Cortex of kidney (tissue), 1 donor: ENCODE measurements around the gene NAV2.

Experiments used
- DNase-seq: peaks from one replicate; lab custom pipeline; 2025; lab: John Stamatoyannopoulos, UW

NAV2 gene

GRCh38 chr11:19867064-19867463 is 154.4 kb downstream of the NAV2 start:
- DNase-seq, result no peak

GRCh38 chr11:19868281-19868821 is 155.7 kb downstream of the NAV2 start:
- DNase-seq, result no peak

- DNase-seq, result no peak
These were observed 156.2 kb downstream of the NAV2 start for GRCh38 chr11:19868871-19869270.

DNA sequence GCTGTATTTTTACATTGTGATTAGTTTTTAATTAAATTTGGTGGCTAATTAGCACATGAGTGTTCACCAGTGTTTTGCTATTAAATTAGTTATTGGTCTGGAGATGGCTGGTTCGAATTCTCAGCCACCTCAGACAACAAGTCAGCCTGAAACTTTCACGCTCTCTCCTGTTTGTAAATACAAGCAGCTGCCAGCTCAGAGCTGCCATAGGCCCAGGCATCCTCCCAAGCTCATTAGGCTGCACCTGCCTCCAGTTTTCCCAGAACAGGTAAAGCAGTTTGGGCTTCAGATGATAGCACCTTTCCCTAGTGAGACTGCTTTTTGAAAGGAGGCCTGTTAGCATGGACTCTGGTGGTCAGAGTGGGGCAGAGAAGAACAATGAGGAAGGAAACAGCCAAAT is 156.8 kb downstream of the NAV2 start:
- no peak for DNase-seq

DNA sequence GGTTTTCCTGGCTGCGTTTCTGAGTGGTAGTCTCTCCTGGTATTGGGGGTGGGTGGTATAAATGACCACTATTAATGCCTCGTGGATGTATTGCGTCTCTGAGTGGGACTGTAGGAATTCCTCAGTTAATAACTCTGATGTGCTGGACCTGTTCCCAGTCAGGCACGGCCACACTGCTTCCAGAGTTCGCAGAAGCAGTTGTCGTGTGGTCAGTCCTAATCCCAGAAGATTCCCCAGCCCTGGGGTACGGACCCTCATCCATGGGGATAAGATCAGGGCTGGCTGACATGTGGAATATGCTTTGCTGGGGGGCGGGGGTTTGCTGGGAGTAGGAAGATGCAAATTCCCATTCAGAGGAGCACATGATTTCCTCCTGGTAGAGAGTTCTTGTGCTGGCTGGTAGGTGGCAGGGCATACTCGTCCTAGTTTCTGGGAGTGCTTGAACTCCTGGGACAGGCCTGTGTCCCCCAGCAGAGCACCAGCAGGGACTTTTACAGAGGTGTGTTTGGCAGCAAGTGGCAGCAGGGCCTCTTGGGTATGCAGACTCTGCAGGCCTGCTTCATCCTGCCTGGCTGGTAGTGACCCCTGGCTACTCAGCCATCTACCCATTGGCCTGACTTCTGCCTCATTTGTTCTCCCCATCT is 157.4 kb downstream of the NAV2 start:
- no peak for DNase-seq

DNA sequence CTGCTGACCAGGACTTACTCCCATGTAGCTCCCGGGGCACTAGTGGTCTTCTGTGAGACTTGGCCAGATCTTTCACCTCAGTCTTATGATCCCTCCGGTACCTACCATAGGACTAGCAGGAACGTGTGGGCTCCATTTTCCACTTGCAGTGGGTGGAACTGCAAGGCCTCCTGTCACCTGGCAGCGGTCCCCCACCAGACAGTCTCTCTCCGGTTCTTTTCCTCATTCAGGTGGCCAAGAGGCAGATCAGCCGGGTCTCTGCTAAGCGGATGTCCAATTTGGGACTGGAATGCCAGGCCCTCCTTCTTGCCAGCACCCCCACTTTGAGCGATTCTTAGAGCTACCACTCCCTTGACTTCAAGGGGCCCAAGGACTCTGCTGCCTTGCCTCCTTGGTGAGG is 158.9 kb downstream of the NAV2 start:
- DNase-seq, result no peak

- DNase-seq, result no peak
These were observed 160.0 kb downstream of the NAV2 start for GRCh38 chr11:19872512-19873145.

DNA sequence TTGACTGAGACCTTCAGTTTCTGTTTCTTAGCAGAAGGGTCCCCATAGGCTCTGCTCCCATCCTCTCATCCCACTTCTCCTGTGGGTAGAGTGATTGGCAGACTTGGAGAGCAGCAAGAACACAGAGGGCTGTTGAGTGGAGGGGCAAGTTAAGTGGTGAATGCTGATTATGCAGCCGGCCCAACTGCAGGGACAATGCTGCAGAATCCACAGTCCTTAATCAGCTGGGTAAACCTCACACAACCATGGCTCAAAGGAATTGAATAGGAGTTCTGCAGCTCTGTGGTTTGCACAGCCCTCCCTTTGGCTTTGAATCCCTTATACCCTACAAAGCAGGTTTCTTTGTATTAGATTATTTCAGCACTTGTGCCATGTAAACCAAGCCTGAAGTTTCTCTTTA is 161.1 kb downstream of the NAV2 start:
- no peak for DNase-seq

DNA sequence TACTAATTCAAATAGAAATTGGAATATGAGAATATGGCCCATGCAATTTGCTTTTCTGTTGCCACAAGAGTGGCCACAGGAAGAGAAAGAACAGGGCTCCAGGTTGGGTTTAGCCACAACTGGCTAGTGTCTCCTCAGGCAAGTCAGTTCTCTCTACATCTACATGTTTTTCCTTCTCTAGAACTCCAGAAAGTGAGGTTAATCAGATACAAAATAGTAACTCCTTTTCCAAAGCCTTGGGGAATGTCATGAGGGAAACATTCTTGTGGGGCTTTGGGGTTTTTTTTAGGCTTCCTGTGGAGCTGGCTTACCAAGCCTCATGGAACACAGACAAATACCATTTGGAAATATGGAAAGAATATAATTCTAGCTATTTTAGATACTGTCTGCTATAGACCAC is 161.6 kb downstream of the NAV2 start:
- no peak for DNase-seq

DNA sequence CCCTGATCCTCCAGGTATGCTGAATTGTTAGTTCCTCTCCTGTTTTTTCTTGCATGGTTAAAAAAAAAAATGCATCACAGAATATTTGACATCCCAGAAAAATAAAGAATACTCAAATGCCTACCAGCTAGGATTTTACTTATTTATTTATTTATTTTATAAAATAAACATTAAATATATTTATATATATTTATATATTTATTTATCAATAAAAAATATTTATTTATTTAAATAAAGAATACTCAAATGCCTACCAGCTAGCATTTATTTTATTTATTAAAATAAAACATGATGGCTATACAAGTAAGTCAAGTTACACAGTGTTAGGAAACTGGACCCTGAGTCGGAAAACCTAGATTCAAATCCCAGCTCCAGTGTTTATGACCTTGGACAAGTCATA is 164.1 kb downstream of the NAV2 start:
- DNase-seq, result no peak

DNA sequence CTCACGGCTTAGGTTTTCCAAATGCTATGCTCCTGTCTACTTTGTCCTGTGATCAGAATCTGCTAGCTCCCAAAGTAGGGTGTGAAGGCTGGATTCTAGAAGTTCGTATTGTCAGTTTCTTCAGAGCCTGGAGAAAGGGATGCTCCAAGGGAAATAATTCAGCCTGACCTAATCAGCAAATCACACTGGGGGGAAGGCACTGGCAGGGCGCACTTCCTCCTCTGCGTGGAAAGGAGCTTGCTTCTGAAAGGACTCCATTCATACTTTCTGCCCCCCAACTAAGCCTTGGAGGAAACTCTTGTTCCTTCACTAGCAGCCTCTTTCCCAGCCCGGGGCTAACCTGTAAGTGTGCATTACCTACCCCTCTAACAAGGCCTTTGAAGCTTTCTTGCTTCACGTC is 165.9 kb downstream of the NAV2 start:
- DNase-seq, result no peak

DNA sequence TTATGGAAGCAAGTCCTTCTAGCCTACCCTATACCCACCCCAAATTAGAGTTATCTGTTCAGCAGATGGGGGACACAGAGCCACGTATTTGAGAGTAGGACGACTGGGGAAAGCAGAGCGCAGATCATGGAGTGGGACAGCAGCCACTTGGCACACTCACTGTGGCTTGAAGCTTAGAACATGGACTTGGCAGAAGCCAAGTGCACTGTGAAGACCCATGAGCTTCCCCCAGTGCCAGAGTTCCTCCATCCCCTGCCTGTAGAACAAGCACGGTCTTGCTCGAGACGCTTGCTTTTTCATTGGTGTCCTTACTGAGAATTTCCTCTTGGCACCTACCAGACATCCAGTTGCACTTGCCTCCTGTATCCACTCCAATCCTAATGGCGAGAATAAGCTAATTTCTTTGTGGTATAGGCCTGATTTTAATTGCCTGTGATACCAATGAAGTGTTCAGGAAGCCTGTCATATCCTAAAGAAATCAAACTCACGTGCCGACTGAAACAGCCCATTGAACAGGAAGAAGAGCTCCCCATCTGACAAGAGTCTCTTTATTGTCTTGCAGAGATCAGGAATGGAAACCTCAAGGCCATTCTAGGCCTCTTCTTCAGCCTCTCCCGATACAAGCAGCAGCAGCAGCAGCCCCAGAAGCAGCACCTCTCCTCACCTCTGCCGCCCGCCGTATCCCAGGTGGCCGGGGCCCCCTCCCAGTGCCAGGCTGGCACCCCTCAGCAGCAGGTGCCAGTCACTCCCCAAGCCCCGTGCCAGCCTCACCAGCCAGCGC is 166.9 kb downstream of the NAV2 start:
- DNase-seq, result no peak

DNA sequence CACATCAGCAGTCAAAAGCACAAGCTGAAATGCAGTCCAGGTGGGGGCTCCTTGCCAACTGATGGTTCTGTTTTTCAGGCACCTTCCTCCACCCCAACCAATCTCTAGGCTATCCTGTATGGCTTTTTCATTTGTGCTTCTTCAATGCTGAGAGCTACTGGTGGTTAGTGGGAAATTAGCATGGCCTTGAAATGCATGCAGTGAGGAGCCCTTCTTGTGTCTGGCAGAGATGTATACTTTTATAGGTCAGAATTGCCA is 167.4 kb downstream of the NAV2 start:
- no peak for DNase-seq

- no peak for DNase-seq
These were observed 168.5 kb downstream of the NAV2 start for GRCh38 chr11:19881177-19881576.

DNA sequence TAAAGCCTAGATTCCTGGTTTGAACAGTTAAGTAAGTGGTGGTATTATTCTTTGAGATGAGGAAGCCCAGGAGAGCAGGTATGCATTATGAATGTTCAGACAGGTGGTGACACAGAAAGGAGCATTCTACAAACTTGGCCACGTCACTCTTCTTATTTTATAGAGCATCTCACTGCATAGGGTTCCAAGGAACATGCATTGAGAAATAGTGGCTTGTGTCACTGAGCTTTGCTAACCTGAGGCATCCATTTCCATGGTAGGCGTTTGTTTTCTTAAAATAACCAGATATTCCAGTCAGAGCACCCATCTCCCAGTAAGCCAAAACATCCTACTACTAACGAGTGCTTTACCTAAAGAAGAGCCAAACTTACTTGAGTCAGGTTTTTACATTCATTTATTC is 169.7 kb downstream of the NAV2 start:
- no peak for DNase-seq

- DNase-seq, result no peak
These were observed 173.9 kb downstream of the NAV2 start for GRCh38 chr11:19886498-19886897.

DNA sequence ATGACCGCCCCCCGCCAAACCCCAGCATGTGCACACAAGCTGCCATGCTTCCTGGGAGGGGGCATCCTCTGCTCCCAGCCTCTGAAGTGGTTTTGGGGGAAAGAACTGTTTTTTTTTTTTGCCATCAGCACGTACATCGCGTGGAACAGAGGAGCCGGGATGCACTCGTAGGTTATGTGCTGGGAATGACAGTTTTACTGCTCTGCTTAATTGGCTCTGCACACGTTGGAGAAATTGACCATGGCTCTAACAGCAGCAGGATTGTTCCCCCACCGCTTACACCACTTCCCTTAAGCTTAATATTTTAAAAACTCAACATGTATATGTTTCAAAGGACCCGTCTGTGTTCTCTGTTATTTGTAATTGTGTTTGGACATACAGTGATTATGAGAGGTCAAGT is 175.2 kb downstream of the NAV2 start:
- no peak for DNase-seq

DNA sequence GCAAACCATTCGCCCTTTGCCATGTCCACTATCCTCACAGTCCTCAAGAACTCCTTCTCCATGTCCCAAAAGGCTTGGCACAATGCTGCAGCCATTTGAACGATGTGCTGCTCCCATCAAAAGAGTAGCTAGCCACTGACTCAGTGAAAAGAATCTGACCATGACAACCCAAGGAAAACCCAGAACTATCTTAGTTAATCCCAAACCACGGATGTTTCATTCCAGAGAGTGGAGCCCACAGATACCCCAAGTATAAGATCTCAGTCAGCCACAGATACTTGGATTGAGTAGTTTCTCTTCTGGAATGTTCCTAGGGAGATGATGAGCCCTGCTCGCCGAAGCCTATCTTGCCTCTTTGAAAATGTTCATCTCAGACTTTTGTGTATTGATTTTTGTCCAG is 176.9 kb downstream of the NAV2 start:
- no peak for DNase-seq

- no peak for DNase-seq
These were observed 177.7 kb downstream of the NAV2 start for GRCh38 chr11:19890308-19890707.

DNA sequence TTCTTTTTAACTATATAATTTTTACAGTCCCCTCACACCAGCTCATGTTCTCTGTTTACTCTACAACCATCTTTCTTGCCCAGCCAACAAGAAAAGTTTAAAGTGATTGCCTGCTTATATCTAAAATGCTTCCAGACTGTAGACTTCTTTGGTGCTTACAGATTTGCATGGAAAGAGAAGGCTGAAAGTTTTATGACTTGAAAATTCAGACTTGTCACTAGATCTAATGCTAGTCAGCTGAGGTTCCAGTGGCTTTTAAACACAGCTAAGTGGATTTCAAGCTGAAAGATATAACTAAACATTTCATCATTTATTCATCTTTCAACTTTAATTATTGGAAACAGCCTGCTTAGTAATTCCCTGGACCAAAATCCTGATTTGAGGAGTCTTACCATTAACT is 178.4 kb downstream of the NAV2 start:
- DNase-seq, result no peak

DNA sequence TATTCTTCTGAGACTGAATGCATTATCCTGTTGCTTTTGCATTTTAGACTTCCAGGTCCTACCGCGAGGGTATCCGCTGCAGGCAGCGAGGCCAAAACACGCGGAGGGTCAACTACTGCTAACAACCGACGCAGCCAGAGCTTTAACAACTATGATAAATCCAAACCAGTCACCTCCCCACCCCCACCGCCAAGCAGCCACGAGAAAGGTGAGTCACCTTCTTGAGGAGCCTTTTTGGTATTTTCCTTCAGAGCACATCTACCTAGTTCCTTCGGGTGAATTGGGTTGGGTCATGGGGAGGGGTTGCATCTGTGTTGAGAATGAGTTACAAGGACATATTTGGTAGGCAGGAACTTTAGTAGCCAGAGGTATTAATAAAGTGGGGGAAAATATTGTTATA is 179.8 kb downstream of the NAV2 start:
- DNase-seq, result no peak

- DNase-seq, result no peak
These were observed 180.2 kb downstream of the NAV2 start for GRCh38 chr11:19892876-19893275.

GRCh38 chr11:19894404-19894803 is 181.8 kb downstream of the NAV2 start:
- no peak for DNase-seq
